Right lobe of liver (tissue), 6 donors: ENCODE results near the gene BTN3A1. TPM values are rescaled to one million over a fixed set of nuclear protein-coding genes. Genes with fewer than 3 reads are reported as not detected.

Experiments
- ATAC-seq, 4 donors: fragments of 200-7000 bp; cut with Tn5 transposase; one replicate each; pipeline ENCODE4 v1.9.1; 2020; ENCODE audit warnings: mild to moderate bottlenecking in 4 of 4, moderate library complexity in 4 of 4
- DNase-seq, 3 donors: peaks; one replicate each; pipeline ENCODE4 v3.0.0-alpha.2; 2020
- H3K27ac ChIP-seq, 3 donors: fragments of 200-600 bp; one replicate each; pipeline ENCODE4 v1.8.0; 2022
- H3K27me3 ChIP-seq, 2 donors: fragments of 200-600 bp; one replicate each; pipeline ENCODE4 v1.8.0; 2022
- H3K36me3 ChIP-seq, 4 donors: fragments of 200-600 bp; sonication (generic) in 1 of 4; one replicate each; pipeline versions ENCODE4 v1.5.1 to v1.8.0; 2017 to 2022; ENCODE audit warnings: control low read depth in 1 of 4
- H3K4me1 ChIP-seq, 4 donors: fragments of 200-600 bp; sonication (generic) in 1 of 4; one replicate each; pipeline versions ENCODE4 v1.5.1 to v1.8.0; 2017 to 2022; ENCODE audit warnings: control low read depth in 1 of 4
- H3K4me3 ChIP-seq, 3 donors: fragments of 200-600 bp; one replicate each; pipeline ENCODE4 v1.8.0; 2022
- H3K9me3 ChIP-seq, 4 donors: fragments of 200-600 bp; sonication (generic) in 1 of 4; one replicate each; pipeline versions ENCODE4 v1.5.1 to v1.8.0; 2017 to 2022; ENCODE audit warnings: control low read depth in 1 of 4
- CTCF ChIP-seq, 4 donors: fragments of 200-600 bp in 3 of 4; fragments of 450-650 bp in 1 of 4; IDR thresholded peaks; one replicate each; pipeline versions ENCODE4 v1.5.1 to v1.8.0; 2016 to 2022; ENCODE audit warnings: antibody characterized with exemption in 4 of 4, mild to moderate bottlenecking in 2 of 4
- POLR2A ChIP-seq: fragments of 450-650 bp; IDR thresholded peaks from one replicate; pipeline ENCODE4 v1.6.1; 2017; ENCODE audit warnings: antibody characterized with exemption, mild to moderate bottlenecking
- WGBS: methylation state at CpG from one replicate; pipeline ENCODE4 v1.1.6; 2018; ENCODE audit warnings: low coverage, low lambda C conversion rate; ENCODE audit not compliant: insufficient coverage; ENCODE audit errors: missing lambda C conversion rate; 5-methylcytosine and 5-hydroxymethylcytosine counted together
- intact Hi-C, 2 donors: fragments of 100-400 bp; cut with DNase I; formaldehyde crosslinking; loops; one replicate each; pipeline versions ENCODE4 v1.11.2 to v1.14.1; 2022
- total RNA-seq, 6 experiments: library from RNA; depleted of rRNA in 2 of 6; stranded (reverse); fragments of >200 nt in 2 of 6; fragmentation: NEBNext Ultra II Directional in 3 of 6; extraction: Animal tissue kit (Norgen Biotek cat#: 25700) in 3 of 6; gene quantifications; one replicate each; pipeline versions ENCODE4 v1.1.0 to v1.2.4, GENCODE V29; 2016 to 2023
- donor health status: DM: no; HTN: yes; CAD: no.
- donor health status: DM: no; HTN: no; CAD: no.
- donor health status: DM: no; HTN: no; CAD: no.
- donor health status: DM: no; HTN: yes; CAD: no.
- donor health status: DM: no; HTN: yes; CAD: no.

The BTN3A1 gene
- total RNA-seq, 6 experiments from 2014 or later, result 9.0 to 15.9 (median 10.6) TPM

DNA sequence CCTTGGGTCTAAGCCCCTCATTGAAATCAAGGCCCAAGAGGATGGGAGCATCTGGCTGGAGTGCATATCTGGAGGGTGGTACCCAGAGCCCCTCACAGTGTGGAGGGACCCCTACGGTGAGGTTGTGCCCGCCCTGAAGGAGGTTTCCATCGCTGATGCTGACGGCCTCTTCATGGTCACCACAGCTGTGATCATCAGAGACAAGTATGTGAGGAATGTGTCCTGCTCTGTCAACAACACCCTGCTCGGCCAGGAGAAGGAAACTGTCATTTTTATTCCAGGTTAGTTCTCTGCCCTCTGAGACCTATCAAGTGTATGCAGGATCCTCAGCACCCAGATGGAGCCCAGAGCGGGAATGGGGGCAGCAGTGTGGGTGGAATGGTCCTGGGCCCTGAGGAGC lies 14.1 kb upstream of the BTN3A1 start:
- ATAC-seq (no peak), DNase-seq (no peak)
- H3K27ac ChIP-seq, result no peak overlapping the region
- WGBS, result 58% methylated on average over 4 of the region's 6 CpGs
- H3K27me3 ChIP-seq, result no peaks in the 10 kb centered on the region
- TF ChIP-seq POLR2A (no peak), CTCF (IDR thresholded peaks at IDR 0.05) (no peak)
- no peaks in the 10 kb centered on the region for H3K36me3 ChIP-seq
- intact Hi-C loops, result no loop called here
- H3K9me3 ChIP-seq, result no peaks in the 10 kb centered on the region
- peaks cover 0 to 3% (median 0%) of the 10 kb centered on the region in 4 donors for H3K4me1 ChIP-seq
- H3K4me3 ChIP-seq, result no peak overlapping the region

GRCh38 chr6:26388441-26388840 lies 13.6 kb upstream of the BTN3A1 start:
- Histone ChIP-seq H3K27me3 (no peaks in the 10 kb centered on the region), H3K36me3 (no peaks in the 10 kb centered on the region), H3K4me1 (peaks cover 0 to 3% (median 0%) of the 10 kb centered on the region in 4 donors), H3K27ac (no peak overlapping the region), H3K9me3 (no peaks in the 10 kb centered on the region), H3K4me3 (no peak overlapping the region)
- 100% methylated on average over 1 of the region's 1 CpG for WGBS
- intact Hi-C loops, result no loop called here
- TF ChIP-seq POLR2A (no peak), CTCF (IDR thresholded peaks at IDR 0.05) (no peak)
- no peak for DNase-seq
- ATAC-seq, result no peak

- no peaks in the 10 kb centered on the region for H3K4me1 ChIP-seq
- no peak for ATAC-seq
- intact Hi-C loops, result no loop called here
These were observed 12.7 kb upstream of the BTN3A1 start for GRCh38 chr6:26389349-26389894.

GRCh38 chr6:26390531-26390930 lies 11.5 kb upstream of the BTN3A1 start:
- intact Hi-C loops, result no loop called here
- Histone ChIP-seq H3K27me3 (no peaks in the 10 kb centered on the region), H3K36me3 (no peaks in the 10 kb centered on the region), H3K9me3 (no peaks in the 10 kb centered on the region), H3K4me1 (no peaks in the 10 kb centered on the region), H3K27ac (no peak overlapping the region), H3K4me3 (no peak overlapping the region)
- ATAC-seq (peak in 1 of 4 donors; percentile 21), DNase-seq (no peak)
- TF ChIP-seq POLR2A, result no peak
- TF ChIP-seq CTCF (IDR thresholded peaks at IDR 0.05), result no peak
- WGBS, result 57% methylated on average over 5 of the region's 5 CpGs

More at GRCh38 chr6:26389349-26389894, 12.7 kb upstream of the BTN3A1 start:
- DNase-seq, result no peak
- Histone ChIP-seq H3K4me3 (no peak overlapping the region), H3K27ac (no peak overlapping the region), H3K36me3 (no peaks in the 10 kb centered on the region), H3K9me3 (no peaks in the 10 kb centered on the region), H3K27me3 (no peaks in the 10 kb centered on the region)
- 76% methylated on average over 2 of the region's 4 CpGs for WGBS
- TF ChIP-seq POLR2A, result no peak
- no peak for TF ChIP-seq CTCF (IDR thresholded peaks at IDR 0.05)
